Pancreas (tissue), 10 donors: Measurements from ENCODE around the gene MCRS1. TPM values are rescaled to one million over a fixed set of nuclear protein-coding genes. Genes with fewer than 3 reads are reported as not detected.
"Not testable (repeated sequence)": the region's sequence is repeated elsewhere in the genome, so short reads cannot be mapped to it uniquely, and the experiment has no call there.

Source experiments
- ATAC-seq, 4 donors: fragments of 200-7000 bp; cut with Tn5 transposase; one replicate each; pipeline versions ENCODE4 v1.8.0 to v1.9.1; 2020; ENCODE audit warnings: mild to moderate bottlenecking in 4 of 4, moderate library complexity in 4 of 4
- DNase-seq, 6 donors: peaks; one replicate each; pipeline ENCODE4 v3.0.0-alpha.2; 2020
- FAIRE-seq: peaks from 2 replicates; lab custom pipeline; 2012; peaks lifted over from hg19 to GRCh38; lab: Jason Lieb, UNC
- H3K27ac ChIP-seq, 4 donors: fragments of 200-600 bp; sonication (generic); 1 replicate in 3 of 4; 2 replicates in 1 of 4; pipeline versions ENCODE4 v1.5.0 to v1.8.0; 2020
- H3K27me3 ChIP-seq, 4 donors: fragments of 200-600 bp; one replicate each; pipeline ENCODE4 v1.8.0; 2021
- H3K36me3 ChIP-seq, 3 donors: fragments of 200-600 bp; sonication (generic) in 1 of 3; one replicate each; pipeline versions ENCODE4 v1.5.0 to v1.8.0; 2020 to 2021
- H3K4me1 ChIP-seq, 3 donors: fragments of 200-600 bp; one replicate each; pipeline ENCODE4 v1.8.0; 2021
- H3K4me3 ChIP-seq, 4 donors: fragments of 200-600 bp; sonication (generic) in 2 of 4; one replicate each; pipeline versions ENCODE4 v1.5.0 to v1.8.0; 2020 to 2021
- H3K9me3 ChIP-seq, 4 donors: fragments of 200-600 bp; one replicate each; pipeline ENCODE4 v1.8.0; 2021
- CTCF ChIP-seq, 4 donors: fragments of 200-600 bp; sonication (generic) in 3 of 4; IDR thresholded peaks; one replicate each; pipeline versions ENCODE4 v1.5.0 to v1.8.0; 2021; ENCODE audit warnings: antibody characterized with exemption in 4 of 4
- WGBS, 2 donors: extraction: QIAGEN DNeasy Blood & Tissue Kit; methylation state at CpG; one replicate each; pipeline ENCODE4 v1.1.7; 2013; 5-methylcytosine and 5-hydroxymethylcytosine counted together
- intact Hi-C, 3 donors: fragments of 100-400 bp; cut with DNase I; formaldehyde crosslinking; loops; one replicate each; pipeline versions ENCODE4 v1.11.1 to v1.14.2; 2022
- polyA plus RNA-seq, 2 donors: library from polyadenylated mRNA; stranded (reverse); fragments of 200-250 nt; gene quantifications; one replicate each; pipeline ENCODE4 v1.2.3, GENCODE V29; 2013
- total RNA-seq, 6 donors: library from RNA; stranded (reverse); fragmentation: NEBNext Ultra II Directional in 4 of 6; extraction: Animal tissue kit (Norgen Biotek cat#: 25700) in 4 of 6; gene quantifications; one replicate each; pipeline versions ENCODE4 v1.2.1 to v1.2.4, GENCODE V29; 2021 to 2023
- donor health status: healthy with polysubstance abuse.
- donor health status: DM: no; HTN: no; CAD: no; lungs with moderate emphysema.
- donor health status: DM: no; HTN: no; CAD: no.
- donor health status: control.
- donor health status: control.
- donor health status: Bipolar disorder and iron deficiency.
- donor health status: DM: yes; HTN: yes; CAD: no.
- donor health status: DM: no; HTN: no; CAD: no.
- donor health status: DM: no; HTN: no; CAD: no.
- donor health status: DM: yes; HTN: yes; CAD: no.

Gene MCRS1
- total and polyA plus RNA-seq, 8 donors: 19.3 to 71.0 (median 25.9) TPM

DNA sequence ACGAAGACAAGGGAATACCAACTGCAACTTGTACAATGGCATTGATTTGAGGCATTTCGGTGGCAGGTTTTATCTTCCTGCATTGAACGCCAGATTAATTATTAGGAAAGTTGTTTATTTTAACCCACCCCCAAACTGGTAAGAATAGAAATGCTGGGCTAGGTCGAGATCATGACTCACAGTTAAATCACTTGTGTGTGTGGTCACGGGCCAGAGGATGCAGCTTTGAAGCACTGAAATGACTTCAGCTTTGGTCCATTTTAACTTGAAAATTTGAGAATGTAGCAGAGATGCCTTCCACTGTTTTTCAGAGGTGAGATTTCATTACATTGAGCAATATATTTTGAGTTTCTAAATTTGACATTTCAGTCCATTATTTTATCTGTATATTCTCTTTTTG is 52.7 kb downstream of the MCRS1 start:
- no peak for FAIRE-seq
- Histone ChIP-seq H3K27ac (no peak overlapping the region), H3K36me3 (no peaks in the 10 kb centered on the region), H3K9me3 (no peaks in the 10 kb centered on the region), H3K4me1 (peaks cover 0 to 3% (median 0%) of the 10 kb centered on the region in 3 donors), H3K4me3 (no peak overlapping the region), H3K27me3 (no peaks in the 10 kb centered on the region)
- ATAC-seq: peak in 2 of 4 donors; percentile 30 to 67
- no peak for TF ChIP-seq CTCF (IDR thresholded peaks at IDR 0.05)
- 44 to 47% methylated on average over 5 of the region's 5 CpGs for WGBS, 2 donors
- intact Hi-C loops: loop anchor here in 1 of 3 donors (10.0 kb wide), 1 partner anchor 170 kb away; the partner anchor contains the start of gene DNAJC22
- DNase-seq: no peak

DNA sequence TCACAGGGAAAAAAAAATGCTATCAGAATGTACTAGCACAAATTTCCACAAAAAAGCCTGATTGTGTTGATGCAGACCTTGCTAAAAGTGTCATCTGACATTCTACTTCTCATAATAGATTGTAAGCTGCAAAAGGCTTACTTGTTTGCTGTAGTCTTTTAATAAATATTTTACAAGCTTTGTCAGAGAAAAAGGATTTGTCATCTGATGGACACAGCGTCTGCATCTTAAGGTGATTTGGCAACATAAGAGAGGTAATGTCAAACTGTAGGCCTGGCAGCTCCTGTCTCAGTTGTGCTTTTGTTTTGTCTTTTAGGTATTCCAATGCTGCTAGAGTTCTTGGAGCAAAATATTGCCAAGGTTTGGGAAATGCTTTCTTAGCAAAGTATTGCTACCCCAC is 55.4 kb downstream of the MCRS1 start:
- FAIRE-seq (no peak), DNase-seq (no peak), ATAC-seq (no peak)
- TF ChIP-seq CTCF (IDR thresholded peaks at IDR 0.05): no peak
- 63 to 70% methylated on average over 1 of the region's 1 CpG for WGBS, 2 donors
- H3K9me3 ChIP-seq: no peaks in the 10 kb centered on the region
- no peaks in the 10 kb centered on the region for H3K36me3 ChIP-seq
- H3K4me3 ChIP-seq: no peak overlapping the region
- peaks cover 0 to 3% (median 0%) of the 10 kb centered on the region in 3 donors for H3K4me1 ChIP-seq
- no peaks in the 10 kb centered on the region for H3K27me3 ChIP-seq
- intact Hi-C loops: loop anchor here (5.0 to 10.0 kb wide), 2 partner anchors 155 to 168 kb away; partner anchors contain the start of gene DNAJC22 (in 1 of the 3)
- H3K27ac ChIP-seq: no peak overlapping the region

DNA sequence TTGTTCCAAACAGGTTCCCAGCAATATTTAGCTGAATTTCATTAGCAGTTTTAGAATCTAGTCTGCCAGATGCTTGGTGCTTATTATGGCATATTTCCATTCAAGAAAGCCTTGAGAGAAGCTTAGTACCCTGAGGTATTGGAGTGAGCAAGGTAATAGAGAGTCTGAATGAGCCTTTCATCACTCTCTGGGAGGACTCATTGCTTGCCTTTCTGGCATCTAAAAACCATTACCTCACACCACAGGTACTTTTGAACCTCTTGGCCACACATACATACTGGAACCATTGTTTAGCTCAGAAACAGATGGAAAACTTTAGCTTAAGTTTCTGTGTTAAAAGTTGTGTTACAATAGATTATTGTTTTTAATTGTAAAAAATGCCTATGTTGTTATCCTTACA is 56.5 kb downstream of the MCRS1 start:
- Histone ChIP-seq H3K4me3 (no peak overlapping the region), H3K9me3 (no peaks in the 10 kb centered on the region), H3K36me3 (no peaks in the 10 kb centered on the region), H3K27me3 (no peaks in the 10 kb centered on the region), H3K4me1 (peaks cover 0 to 3% (median 0%) of the 10 kb centered on the region in 3 donors), H3K27ac (no peak overlapping the region)
- FAIRE-seq: no peak
- ATAC-seq: peak in 1 of 4 donors; percentile 37
- no peak for DNase-seq
- no peak for TF ChIP-seq CTCF (IDR thresholded peaks at IDR 0.05)
- intact Hi-C loops: loop anchor here (5.0 to 10.0 kb wide), 2 partner anchors 154 to 167 kb away; partner anchors contain the start of gene DNAJC22 (in 1 of the 3)

- not testable (repeated sequence) for FAIRE-seq, H3K9me3 ChIP-seq, H3K27me3 ChIP-seq, ATAC-seq, H3K4me1 ChIP-seq, H3K36me3 ChIP-seq, DNase-seq, H3K27ac ChIP-seq, H3K4me3 ChIP-seq
- intact Hi-C loops: loop anchor here (5.0 to 10.0 kb wide), 2 partner anchors 152 to 165 kb away; partner anchors contain the start of gene DNAJC22 (in 1 of the 3)
- 93% methylated on average over 8 of the region's 8 CpGs for WGBS, 2 donors
Measured at GRCh38 chr12:49509681-49510080, 58.3 kb downstream of the MCRS1 start.

Other genes starting within 250 kb of the MCRS1 start
- 1 to 10 TPM in 1 of 6 donors, under 1 TPM in 4, not detected in 1; 0.08 to 1.3 (median 0.41) TPM for gene TROAP, start 244.9 kb downstream of the MCRS1 start, total RNA-seq
- under 1 TPM; 0.46 to 0.52 TPM for gene TROAP, start 244.9 kb downstream of the MCRS1 start, polyA plus RNA-seq
- gene C1QL4, start 231.0 kb downstream of the MCRS1 start, total RNA-seq: not detected
- gene C1QL4, start 231.0 kb downstream of the MCRS1 start, polyA plus RNA-seq: not detected
- 10 to 100 TPM in 2 of 6 donors, 1 to 10 TPM in 4; 5.6 to 11.9 (median 8.3) TPM for gene DNAJC22, start 221.3 kb downstream of the MCRS1 start, total RNA-seq
- gene DNAJC22, start 221.3 kb downstream of the MCRS1 start, polyA plus RNA-seq: 1 to 10 TPM; 4.0 to 7.6 TPM
- gene SPATS2, start 200.7 kb downstream of the MCRS1 start, total RNA-seq: 10 to 100 TPM in 2 of 6 donors, 1 to 10 TPM in 4; 7.2 to 12.5 (median 8.6) TPM
- 10 to 100 TPM; 10.1 to 10.6 TPM for gene SPATS2, start 200.7 kb downstream of the MCRS1 start, polyA plus RNA-seq
- gene KCNH3, start 29.1 kb downstream of the MCRS1 start, total RNA-seq: 1 to 10 TPM in 2 of 6 donors, under 1 TPM in 4; 0.55 to 1.7 (median 0.91) TPM
- 1 to 10 TPM; 2.3 to 3.2 TPM for gene KCNH3, start 29.1 kb downstream of the MCRS1 start, polyA plus RNA-seq
- 1 to 10 TPM in 2 of 6 donors, under 1 TPM in 4; 0.49 to 1.7 (median 0.83) TPM for gene FAM186B, start 37.5 kb upstream of the MCRS1 start, total RNA-seq
- under 1 TPM; 0.56 to 0.65 TPM for gene FAM186B, start 37.5 kb upstream of the MCRS1 start, polyA plus RNA-seq
- 10 to 100 TPM; 11.2 to 19.9 (median 13.2) TPM for gene PRPF40B, start 55.4 kb upstream of the MCRS1 start, total RNA-seq
- gene PRPF40B, start 55.4 kb upstream of the MCRS1 start, polyA plus RNA-seq: 10 to 100 TPM; 44.9 to 58.3 TPM
- gene FMNL3, start 139.3 kb upstream of the MCRS1 start, total RNA-seq: 10 to 100 TPM in 1 of 6 donors, 1 to 10 TPM in 5; 1.8 to 13.5 (median 2.7) TPM
- gene FMNL3, start 139.3 kb upstream of the MCRS1 start, polyA plus RNA-seq: 1 to 10 TPM; 2.9 to 3.1 TPM
- 100 to 1,000 TPM; 223 to 367 (median 300) TPM for gene TMBIM6, start 173.4 kb upstream of the MCRS1 start, total RNA-seq
- 100 to 1,000 TPM in 1 of 2 donors, 10 to 100 TPM in 1; 71.1 to 197 TPM for gene TMBIM6, start 173.4 kb upstream of the MCRS1 start, polyA plus RNA-seq